ENCODE results near the gene PPM1B.
"Not testable (repeated sequence)": the region's sequence is repeated elsewhere in the genome, so short reads cannot be mapped to it uniquely, and the experiment has no call there.

The PPM1B gene

DNA sequence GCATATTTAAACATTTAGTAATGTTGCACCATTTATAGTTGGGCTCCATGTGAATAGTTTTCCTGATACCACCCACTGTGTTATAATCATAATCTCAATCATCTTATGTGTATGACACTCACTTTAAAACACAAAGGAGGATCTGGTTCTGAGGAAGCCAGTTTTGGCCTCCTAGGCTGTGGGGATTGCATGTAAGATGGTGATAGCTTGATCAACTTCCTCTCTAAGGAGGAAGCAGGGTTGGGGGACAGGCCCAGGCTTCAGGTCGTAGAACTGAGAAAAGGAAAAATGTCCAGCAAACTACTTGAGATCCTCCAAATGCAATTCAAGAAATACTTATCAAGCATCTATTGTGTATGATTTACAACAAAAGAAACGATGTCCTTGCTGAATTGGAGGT is 4.9 kb upstream of the PPM1B start:
- no peak for DNase-seq (ENCODE audit: low read depth)

DNA sequence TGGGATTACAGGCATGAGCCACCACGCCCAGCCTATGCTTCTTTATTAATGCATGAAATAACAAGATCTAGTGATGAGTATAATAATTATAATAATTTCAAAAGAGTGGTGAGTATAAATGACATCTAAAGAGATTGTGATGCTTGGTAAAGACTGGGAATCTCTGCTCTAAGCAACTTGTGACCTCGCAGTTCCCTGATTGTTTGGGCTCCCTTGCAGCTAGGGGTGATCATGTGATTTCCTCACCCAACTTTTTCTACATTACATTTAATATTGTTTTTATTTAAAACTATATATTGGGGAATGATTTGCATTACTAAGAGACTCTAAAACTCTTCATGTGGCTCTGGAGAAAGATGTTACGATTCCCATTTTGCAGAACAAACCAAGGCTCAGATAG is 4.1 kb upstream of the PPM1B start:
- no peak for DNase-seq (ENCODE audit: low read depth)

DNA sequence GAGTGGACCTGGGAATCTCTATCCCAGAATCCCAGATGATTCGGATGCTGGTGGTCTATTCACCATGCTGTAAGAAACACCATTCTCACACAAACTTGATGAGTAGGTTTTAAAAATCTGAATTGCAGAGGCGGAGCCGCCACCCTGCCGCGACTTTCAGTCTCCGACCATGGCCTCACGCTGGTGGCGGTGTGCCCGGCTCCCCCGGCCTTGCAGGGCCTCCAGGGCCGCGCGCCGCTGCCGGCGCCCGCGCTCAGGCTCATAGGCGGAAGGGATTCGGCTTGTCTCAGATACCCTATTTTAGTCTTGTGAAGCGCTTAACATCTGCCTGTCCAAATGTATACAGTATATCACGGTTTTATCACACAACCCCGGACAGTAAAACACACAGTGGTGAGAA is 2.6 kb upstream of the PPM1B start:
- no peak for DNase-seq (ENCODE audit: low read depth)

DNA sequence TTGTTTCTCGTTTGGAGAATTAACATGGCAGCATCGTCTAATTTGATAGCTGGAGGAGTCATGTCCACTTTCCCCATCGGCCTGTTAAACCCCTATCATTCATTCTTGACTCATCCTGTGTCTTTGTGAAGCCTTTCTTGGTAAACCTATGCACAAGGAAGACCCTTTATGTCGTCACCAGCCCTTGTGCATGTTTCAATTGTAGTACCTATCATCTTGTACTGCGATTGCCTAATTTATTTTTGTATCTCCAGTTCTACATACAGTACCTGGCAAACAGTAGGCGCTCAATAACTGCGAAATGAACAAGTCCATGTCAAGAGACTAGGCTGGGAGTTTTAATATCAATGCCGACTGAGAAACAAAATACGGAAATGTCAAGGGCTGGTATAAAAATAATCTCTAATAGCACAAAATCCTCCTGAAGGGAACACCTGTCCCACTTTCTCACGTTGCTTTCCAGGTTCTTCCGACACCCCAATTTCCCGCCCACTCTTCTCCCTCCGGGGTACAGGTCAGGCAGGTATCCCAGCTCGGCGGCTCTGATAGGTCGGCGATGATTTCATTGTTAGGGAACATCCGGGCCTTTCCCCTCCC is 1.3 kb upstream of the PPM1B start:
- no peak for DNase-seq (ENCODE audit: low read depth)

DNA sequence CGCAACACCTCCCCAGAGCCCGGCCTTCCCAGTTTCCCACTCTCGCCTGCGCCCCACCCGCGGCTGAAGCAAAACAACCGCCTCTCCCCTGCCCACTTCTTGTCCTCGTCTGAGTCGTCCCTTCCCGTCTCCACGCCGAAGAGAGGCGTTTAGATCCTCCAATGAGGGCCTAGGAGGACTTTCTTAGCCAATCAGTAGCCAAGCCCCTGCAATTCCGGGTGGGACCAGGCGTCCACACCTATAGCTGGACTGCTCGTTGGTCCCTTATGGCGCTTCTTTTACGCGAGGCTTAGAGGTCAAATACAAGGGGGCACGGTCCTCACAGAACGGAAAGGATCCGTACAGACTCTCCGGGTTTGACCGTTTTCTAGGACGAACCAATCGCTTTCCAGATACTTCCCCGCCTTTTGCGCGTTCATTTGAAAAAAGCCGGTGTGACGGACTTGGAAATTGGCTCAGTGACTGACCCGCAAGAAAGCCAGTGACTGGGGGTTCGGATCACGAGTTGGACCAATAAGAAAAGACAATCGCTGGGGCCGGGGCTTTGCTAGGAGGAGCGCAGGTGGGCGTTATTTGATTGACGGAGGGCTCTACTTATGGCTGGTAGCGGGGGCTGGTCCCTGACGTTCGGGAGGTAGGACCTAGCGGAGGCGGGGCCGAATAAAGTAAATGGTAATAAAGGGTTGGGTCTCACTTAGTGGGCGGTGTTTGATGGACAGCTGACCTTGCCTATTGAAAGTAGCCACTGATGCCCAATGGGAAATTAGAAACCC is 581 bp upstream of the PPM1B start:
- peak; percentile 99 for DNase-seq (ENCODE audit: low read depth)

DNA sequence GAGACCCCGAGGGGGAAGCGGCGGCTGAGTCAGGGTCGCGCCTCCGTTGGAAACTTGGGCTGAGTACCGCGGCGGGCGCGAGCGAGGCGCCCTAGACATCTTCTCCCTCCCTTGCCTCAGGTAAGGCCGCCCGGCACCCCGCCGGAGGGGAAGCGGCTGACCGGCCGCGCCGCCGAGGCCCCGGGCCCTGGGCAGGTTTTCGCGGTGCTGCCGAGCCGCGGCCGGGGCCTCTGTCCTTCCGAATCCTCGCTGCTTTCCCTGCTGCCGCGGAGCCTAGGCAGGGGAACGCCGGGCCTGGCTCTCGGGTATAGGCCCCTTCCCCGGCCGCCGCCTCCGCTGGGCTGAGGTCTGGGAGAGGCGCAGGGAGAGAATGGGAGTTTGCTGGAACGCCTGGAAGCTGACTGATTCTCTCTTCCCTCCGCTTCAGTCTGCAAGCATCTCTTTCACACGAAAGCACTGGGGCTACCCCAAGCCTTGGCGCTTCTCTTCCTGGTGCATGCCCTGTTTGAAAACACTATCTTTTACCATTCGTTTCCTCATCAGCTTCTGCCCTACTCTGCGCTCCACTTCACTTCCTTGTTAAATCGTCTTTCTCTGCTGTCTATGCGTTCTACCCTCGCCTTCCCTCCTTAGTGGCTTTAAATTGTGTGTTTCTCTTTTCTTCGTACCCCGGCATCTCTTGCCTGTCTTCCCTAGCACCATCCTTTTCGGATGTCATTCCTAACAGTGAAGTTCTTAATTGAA is 652 bp downstream of the PPM1B start:
- peak; percentile 25 for DNase-seq (ENCODE audit: low read depth)

DNA sequence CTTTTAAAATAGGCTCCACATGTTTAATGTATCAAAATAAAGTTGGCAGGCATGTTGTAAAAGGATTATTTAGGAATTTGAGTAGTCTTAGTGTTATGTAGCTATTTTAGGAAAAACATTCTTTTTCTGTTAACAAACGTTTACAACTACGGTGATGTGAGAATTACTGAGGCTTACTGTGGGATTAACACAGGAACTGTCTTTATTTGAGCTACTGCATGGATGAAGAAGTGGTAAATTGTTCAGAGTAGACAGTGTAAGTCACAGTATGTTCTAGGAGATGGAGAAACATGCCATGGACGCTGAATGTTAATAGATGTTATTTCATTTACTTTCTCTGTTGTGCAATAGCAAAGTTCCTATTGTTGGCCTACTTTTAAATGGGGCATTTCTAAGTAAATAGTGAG is 1.6 kb downstream of the PPM1B start:
- no peak for DNase-seq (ENCODE audit: low read depth)

DNA sequence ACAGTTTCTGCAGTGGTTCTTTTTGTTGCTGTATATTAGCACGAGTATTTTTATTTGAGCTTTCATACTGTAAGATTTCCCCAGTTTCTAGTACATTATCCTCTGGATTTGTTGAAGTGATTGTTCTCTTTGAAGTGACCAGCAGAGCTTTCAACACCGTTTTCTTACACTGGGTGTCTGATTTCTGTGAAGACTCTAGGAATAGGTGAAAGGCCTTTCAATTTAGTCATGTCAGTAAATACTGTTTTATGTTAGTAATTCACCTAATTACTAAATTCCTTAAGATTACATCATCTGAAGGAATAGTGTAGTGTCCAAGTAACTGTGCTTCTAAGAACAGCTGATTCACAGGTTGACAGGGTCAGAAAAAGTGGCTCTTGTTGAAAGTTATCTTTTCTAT is 2.3 kb downstream of the PPM1B start:
- peak; percentile 62 for DNase-seq (ENCODE audit: low read depth)

DNA sequence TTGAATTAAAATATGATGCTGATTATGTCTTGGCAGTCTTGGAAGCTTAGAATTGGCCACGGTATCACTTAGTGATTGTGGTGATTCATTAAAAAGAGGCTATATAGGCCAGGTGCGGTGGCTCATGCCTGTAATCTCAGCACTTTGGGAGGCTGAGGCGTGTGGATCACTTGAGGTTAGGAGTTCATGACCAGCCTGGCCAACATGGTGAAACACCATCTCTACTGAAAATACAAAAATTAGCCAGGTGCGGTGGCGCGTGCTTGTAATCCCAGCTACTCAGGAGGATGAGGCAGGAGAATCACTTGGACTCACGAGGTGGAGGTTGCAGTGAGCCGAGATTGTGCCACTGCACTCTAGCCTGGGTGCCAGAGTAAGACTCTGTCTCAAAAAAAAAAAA is 2.8 kb downstream of the PPM1B start:
- DNase-seq (ENCODE audit: low read depth) = not testable (repeated sequence)

DNA sequence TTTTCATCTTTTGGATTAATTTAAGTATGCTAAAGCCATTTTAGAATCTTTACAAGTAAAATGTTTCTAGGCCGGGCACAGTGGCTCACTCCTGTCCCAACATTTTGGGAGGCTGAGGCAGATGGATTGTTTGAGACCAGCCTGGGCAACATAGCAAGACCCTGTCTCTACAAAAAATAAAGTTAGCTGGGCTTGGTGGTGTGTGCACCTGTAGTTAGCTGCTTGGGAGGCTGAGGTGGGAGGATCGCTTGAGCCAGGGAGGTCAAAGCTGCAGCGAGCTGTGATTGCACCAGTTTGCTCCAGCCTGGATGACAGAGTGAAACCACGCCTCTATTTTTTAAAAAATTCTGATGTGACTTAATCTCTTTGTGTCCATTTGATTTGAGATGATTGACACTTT is 3.9 kb downstream of the PPM1B start:
- no peak for DNase-seq (ENCODE audit: low read depth)

DNA sequence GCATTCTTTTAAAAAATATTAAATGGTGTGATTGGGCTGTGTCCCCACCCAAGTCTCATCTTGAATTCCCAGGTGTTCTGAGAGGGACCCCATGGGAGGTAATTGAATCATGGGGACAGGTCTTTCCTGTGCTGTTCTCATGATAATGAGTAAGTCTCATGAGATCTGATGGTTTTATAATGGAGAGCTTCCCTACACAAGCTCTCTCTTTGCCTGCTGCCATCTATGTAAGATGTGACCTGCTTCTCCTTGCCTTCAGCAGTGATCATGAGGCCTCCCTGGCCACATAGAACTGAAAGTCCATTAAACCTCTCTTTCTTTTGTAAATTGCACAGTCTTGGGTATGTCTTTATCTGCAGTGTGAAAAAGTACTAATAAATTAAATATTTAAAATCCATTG is 10.3 kb downstream of the PPM1B start:
- DNase-seq (ENCODE audit: low read depth) = no peak

DNA sequence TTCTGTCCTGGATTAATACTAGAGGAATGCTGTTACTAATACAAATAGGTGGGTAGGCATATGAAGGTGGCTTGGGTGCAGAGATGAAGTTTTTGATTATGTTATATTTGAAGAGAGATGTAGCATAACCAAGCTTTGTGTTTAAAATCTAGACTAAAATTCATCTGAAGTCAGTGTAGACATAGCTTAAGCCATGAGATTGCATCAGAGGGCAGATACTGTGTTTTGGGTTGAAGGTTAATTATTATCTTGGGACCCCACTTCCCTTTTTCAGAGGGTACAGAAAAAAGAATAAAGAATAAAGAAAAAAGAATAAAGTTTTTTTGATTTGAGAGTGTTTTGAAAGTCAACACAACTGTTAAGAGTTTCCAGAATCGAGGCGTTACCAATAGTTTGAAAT is 13.0 kb downstream of the PPM1B start:
- DNase-seq (ENCODE audit: low read depth) = no peak

DNA sequence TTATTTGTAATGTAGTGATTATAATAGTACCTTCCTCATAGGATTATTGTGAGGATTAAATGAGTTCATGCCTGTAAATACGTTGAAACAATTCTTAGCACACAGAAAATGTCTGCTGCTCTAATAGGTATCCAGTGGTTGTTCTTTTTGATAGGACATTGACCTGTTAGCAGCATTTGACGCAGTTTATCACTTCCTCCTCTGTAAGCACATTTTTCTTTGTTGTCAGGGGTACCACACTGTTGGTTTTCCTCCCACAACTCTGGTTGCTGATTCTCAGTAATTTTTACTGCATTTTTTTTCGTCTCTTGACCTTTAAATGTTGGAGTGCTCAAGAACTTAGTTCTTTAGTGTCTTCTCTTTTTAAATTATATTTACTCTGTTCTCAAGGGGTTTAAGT is 15.4 kb downstream of the PPM1B start:
- DNase-seq (ENCODE audit: low read depth) = no peak

DNA sequence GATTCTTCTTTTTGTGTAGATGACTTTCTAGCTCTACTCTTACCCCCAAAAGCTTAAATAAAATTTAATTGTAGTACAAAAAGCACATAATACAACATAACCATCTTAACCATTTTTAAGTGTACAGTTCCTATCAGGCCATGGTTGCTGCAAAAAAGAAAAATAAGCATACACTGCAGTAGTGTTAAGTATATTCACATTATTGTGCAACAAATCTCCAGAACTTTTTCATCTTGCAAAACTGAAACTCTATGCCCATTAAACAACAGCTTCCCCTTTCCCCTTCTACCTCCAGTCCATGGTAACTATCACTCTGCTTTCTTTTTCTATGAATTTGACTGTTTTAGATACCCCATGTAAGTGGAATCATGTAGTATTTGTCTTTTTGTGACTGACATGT is 18.1 kb downstream of the PPM1B start:
- no peak for DNase-seq (ENCODE audit: low read depth)

DNA sequence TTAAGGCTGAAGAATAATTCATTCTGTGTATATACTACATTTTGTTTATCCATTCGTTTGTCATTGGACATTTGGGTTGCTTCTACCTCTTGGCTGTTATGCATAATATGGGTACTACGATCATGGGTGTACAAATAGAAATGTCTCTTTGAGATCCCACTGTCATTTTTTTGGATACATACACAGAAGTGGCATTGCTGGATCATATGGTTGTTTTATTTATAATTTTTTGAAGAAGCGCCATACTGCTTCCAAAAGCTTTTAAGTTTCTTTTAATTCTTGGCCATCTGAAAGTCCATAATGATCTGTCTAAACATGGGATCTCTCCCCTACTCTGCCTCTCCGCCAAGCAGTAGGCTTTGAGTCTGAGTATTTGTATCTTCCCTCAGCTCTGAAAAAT is 18.6 kb downstream of the PPM1B start:
- no peak for DNase-seq (ENCODE audit: low read depth)

DNA sequence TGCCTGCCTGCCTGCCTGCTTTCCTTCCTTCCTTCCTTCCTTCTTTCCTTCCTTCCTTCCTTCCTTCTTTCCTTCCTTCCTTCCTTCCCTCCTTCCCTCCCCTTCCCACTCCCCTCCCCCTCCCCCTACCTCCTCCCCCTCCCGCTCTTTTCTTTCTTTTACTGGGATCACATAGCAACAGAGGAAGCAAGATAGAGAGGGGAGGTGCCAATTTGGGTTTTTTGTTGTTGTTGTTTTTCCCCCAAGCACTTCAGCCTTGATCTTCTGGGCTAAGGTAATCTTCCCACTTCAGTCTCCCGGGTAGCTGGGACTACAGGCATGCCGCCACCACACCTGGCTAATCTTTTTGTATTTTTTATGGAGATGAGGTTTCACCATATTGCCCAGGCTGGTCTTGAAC is 20.0 kb downstream of the PPM1B start:
- DNase-seq (ENCODE audit: low read depth) = no peak

DNA sequence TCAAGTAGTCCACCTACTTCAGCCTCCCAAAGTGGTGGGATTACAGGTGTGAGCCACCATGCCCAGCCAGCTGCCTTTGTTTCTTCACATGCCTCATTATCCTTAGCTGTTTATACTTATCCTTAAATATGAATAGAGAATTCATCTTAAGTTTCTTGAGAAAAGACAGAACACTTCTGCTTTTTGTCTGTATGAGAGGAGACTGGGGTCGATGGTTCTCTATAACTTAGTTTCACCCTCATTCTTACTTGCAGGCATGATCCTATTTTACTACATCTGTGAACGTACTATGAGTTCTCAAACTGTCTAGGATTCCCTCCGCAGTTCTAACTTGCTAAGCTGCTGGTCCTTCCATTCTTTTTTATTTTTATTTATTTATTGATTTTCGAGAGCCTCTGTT is 20.4 kb downstream of the PPM1B start:
- no peak for DNase-seq (ENCODE audit: low read depth)

DNA sequence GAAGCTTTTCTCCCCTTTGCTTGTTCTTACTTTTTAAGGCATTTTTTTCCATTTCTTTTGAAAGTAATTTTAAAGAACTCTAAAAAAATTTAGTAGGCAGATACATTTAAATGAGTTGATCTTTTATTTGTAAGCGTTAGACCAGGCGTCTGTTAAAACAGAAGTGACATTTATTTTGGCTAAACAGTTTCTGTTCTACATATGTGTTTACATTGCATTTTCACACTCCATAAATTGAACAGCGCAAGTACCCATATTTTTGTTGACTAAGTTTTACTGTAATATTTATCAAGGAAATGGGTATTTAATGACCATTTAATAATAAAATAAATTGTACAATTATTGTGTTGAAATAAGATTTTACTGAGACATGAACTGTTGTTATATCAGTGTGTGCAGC is 21.9 kb downstream of the PPM1B start:
- no peak for DNase-seq (ENCODE audit: low read depth)

DNA sequence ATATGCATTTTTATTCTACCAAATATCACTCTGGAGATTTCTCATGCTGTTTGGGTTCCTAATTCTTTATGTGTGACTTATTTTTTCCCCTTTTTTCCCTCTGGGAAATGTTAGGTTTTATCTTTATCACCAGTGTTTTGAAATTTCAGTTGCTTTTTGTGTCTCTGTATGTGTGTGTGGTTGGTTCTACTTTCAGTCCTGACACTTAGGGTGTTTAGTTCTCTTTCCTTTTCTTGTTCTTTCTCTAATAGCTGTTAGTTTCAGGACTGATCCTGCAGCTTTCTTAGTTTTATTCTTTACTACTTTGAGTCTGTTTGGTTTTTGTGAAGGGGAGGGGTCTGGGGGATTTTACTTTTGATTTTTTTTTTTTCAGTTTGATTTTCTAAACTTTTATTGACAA is 23.1 kb downstream of the PPM1B start:
- no peak for DNase-seq (ENCODE audit: low read depth)

DNA sequence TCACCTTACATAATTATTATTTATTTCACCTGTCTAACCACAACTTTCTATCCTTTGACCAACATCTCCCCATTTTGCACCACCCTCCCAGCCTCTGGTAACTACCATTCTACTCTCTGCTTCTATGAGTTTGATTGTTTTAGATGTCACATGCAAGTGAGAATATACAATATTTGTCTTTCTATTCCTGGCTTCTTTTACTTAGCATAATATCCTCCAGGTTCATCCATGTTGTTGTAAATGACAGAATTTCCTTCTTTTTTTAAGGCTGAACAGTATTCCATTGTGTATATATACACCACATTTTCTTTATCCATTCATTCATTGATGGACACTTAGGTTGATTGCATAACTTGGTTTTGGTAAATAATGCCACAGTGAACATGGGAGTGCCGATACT is 24.0 kb downstream of the PPM1B start:
- DNase-seq (ENCODE audit: low read depth) = no peak

DNA sequence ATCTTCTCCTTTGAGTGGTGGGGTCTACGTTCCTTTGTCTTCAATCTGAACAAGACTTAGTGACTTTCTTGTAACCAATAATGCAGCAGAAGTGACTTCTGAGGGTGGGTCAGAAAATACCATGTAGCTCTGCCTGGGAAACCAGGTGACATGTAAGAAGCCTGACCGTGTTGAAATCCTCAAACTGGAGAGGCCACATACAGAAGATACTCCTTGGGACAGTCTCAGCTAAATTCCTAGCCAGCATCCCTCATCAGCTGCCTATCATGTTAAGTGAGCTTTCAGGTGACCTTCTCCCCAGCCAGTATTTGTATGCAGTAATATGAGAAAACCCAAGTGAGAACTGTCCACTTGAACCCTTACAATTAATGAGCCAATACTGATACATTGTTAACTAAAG is 27.0 kb downstream of the PPM1B start:
- no peak for DNase-seq (ENCODE audit: low read depth)

DNA sequence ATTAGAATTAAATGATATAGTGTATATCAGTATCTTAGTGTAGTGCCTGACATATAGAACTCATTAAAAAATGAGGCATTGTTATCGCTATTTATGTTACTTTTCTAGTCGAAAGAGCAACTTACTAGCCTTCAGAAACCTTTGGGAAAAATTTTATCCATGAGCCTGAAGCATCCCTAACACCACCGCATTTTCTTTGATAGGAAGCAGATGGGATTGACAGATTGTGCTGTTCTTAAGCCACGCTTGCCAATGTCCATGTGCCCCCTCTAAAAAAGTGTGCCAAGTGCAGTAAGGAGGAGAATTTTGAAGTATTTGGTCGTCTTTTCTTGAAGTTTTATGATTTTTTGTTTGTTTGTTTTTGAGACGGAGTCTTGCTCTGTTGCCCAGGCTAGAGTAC is 29.1 kb downstream of the PPM1B start:
- DNase-seq (ENCODE audit: low read depth) = no peak

DNA sequence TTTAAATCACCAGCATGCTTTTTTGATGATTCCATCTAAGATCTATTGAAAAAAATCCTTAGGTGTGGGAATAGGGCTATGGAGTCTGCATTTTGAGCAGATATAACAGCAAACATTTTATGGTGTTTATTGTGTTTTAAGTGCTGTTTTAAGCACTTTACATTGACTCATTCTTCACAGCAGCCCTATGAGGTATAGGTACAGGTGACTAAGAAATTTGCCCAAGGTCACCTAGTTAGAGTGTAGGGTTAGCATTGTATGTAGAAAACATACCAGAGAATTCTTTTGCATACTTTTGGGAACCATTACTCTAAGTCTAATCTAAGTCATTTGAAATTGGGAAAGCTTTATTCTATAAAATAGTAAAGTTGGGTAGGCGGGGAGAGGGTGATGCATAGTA is 31.3 kb downstream of the PPM1B start:
- DNase-seq (ENCODE audit: low read depth) = no peak

DNA sequence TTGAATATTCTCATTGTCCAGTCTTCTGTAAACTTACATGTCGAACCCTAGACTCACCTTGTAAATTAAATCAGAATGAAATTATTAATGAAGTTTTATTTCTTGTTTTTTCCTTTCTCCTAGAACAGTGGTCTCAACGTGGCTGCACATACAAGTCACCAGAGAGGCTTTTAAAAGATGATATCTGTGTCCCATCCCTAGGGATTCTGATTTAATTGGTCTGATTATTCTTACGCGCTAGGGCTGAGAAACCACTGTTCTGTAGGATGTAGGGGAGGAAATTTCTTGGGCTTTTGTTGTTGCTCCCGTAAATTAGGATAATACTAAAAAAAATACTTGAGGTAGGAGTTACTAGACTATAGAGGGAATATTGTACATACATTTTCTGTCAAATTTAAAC is 32.1 kb downstream of the PPM1B start:
- DNase-seq (ENCODE audit: low read depth) = no peak
